GM11168 (cell line): ENCODE data around the gene SSTR5.

ENCODE experiments used
- in situ Hi-C: fragments of 300-500 bp; cut with MboI; formaldehyde crosslinking; loops from one replicate; pipeline ENCODE4 v1.12.0; 2022; ENCODE audit warnings: low sequenced_read_pairs; ENCODE audit not compliant: unreplicated experiment

Gene SSTR5

DNA sequence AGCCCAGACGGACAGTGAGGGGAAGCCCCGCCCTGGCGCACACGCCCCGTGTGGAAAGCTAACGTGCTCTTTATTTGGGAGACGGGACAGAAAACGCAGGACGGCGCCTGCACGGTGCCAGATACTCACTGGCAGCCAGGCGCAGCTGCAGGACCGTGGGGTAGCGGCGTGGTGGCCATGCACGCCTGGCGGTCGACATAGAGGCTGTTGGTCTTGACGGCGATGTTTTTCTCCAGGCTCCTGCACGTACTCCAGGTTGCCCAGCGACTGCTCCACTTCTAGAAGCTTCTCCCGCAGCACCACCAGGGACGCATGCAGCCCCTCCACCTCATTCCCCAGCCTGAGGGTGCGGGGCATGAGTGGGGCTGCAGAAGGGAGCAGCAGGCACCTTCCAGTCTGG, 28.6 kb downstream of the SSTR5 start:
- in situ Hi-C loops = no loop called here

DNA sequence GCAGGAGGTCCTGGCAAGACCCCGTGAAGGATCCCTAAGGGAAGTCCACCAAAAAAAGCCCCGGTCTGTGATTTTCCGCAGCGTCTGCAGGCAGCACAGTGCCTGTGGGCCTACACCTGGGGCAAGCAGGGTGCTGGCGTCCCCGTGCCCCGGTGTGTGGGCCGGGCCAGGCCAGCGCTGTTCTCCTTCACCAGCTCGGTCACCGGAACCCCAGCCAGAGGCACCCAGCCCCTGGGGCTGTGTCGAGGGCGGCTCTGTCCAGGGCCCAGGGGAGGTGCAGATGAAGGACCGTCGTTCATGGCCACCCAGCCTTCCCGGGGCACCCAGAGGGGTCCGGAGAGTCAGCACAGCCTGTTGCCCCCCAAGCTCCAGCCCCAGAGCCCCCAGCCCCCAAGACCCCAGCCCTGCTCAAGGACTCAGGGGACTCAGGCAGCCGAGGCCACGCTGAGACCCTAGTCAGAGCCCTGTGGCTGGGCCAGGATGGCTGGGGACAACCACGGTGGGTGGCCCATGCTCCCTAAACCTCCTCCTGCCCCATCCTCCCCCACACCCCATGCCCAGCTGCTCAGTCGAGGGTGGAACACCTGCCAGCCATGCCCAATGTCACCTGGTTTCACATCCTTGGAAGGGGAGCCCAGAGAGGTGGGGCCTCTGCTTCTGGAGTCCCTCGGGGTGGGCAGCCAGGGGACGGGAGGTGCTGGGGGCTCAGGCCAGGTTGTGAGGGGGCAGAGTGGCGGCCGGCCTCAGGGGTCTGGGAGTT, 29.2 kb downstream of the SSTR5 start:
- in situ Hi-C loops = no loop called here

DNA sequence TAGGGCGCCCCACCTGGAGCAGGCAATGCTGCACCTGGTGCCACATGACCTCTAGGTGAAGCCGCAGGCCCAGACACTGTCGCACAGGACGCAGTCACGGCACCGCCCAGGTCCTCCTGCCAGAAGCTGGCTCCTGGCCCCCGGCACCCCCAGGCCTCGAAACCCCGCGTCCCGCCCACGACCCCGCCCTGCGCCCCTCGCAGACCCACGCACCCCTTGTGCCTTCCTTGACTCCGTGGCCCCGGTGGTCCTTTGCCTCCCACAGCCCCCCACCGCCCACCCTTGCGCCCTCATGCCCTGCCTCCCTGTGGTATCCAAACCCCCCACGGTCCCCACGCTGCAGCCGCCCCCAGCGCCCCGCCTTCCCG, 29.8 kb downstream of the SSTR5 start:
- in situ Hi-C loops = no loop called here

DNA sequence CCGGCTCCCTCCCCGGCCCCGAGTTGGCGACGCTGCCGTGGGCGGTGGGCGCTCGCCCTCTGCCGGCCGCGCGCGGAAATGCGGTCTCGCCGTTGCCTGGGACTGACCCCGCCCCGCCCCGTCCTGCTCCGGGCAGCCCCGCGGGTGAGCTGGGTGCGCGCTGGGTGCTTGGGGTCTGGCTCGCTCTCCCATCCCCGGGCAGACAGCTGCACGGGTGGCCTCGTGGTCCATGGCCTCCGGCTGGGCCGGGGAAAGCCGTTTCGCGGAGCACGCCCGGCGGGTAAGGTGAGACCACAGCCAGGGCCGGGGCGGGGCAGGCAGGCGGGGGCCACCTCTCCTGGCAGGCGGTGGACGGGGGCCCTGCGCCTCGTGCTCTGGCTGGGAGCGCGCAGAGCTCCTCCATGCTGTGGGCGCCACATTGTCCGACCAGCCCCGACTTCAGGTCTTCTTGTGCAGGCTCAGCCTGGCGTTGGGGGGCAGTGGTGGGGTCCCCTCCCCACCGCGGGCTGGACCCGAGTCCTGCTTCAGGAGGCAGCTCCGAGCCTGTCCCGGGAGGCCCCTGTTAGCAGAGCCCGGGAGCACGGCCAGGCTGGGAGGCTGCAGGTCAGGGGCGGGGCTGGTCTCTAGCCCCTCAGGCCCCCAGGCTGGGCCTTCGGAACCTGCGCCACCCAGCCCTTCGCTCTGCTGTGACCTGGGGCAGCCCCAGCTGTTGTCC, 30.5 kb downstream of the SSTR5 start:
- in situ Hi-C loops = no loop called here

DNA sequence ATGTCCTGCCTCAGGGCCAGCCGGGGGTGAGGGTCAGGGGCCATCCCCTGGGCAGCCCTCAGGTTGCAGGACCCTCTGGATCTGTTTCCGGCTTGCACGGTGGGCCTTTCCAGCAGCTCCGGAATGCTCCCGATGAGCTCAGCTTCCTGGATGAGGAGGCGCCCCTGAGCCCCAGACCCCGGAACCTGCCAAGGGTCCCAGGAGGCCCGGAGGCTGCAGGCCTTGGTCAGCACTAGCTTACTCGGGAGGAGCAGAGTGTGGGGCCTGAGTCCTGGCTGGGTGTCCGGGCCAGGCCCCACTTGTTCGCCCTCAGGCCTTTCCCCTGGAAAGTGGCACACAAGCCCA, 31.1 kb downstream of the SSTR5 start:
- in situ Hi-C loops = no loop called here

DNA sequence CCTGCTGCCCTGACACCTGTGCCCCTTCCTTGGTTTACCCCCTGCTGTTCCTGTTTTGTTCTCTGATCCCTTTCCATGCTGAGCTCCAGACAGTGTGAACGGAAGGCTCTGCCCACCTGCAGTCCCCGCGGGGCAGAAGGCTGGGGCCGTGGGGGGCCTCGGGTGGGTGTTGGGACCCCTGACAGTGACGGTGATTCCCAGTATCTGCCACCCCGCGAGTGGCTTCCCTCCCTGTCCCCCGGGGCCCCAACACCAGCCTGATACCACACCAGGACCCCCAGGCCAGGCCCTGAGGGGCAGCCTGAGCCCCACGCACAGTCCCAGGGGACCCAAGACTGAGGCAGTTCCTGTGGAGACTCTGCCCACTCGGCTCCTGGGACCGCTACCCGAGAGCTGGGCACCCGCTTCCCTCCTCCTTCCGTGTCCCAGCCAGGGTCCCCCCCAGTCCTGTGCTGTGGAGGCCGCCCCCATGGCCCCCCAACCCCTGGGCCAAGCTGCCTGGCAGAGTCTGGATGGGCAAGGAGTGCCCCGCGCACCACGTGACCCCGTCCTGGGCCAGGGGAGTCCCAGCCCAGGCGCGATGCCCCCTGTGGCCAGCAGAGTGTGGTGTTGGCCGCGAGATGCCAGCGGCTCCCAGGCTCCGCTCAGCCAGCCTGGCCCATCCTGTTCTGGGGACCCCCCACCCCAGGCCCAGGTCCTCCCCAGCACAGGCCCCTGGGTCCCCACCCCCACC, 33.5 kb downstream of the SSTR5 start:
- in situ Hi-C loops = no loop called here

DNA sequence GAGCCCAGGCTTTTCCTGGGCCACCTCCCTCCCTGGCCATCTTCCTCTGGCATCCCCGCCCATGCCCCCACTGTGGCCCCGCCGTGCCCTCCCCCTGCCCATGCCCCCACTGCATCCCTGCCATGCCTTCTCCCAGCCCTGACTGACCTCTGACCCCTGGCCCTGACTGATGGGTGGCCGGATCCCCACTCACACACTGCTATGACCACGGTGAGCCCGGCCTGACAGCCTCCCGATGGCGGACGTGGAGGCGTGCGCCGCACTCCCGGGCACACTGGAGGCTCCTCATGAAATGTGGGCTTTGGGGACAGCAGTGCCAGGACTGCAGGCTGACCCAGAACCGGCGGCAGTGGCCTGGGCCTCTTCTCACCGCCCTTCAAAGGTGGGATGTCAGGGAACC, 34.1 kb downstream of the SSTR5 start:
- in situ Hi-C loops = no loop called here

DNA sequence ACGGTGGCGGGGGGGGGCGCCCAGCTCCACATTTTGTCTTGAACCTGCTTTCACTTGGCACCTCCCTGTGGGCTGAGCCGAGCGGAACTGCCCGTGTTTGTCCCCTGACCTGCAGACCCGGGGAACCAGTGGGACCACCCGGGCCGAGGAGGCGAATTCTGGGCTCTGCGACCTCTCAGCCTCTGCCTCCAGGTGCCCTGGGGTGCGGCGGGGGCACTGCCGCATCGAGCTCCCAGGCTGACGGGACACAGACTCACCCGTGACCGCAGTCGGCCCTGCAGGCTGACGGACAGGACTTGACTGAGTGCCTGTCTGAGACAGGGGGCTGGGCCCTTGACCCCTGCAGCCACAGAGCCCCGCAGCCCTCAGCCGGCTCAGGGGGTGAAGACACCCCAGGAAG, 34.6 kb downstream of the SSTR5 start:
- in situ Hi-C loops = no loop called here

DNA sequence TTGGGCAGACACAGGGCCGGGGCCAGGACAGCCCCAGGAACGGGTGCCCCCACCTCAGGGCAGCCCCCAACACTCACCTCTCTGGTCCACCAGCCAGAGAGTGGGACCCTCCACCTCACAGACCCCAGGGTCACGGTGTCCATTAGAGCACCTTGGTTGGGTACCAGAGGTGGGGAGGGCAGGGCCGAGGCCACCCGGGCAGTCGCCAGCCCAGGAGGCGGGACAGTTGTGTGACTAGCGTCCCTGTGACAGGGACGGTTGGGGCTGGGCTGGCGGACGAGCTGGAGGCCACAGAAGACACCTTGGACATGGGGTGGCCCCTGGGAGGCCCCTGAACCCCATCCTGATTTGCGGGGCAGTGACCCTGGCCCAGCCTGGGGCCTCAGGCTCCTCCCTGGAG, 35.2 kb downstream of the SSTR5 start:
- in situ Hi-C loops = no loop called here

DNA sequence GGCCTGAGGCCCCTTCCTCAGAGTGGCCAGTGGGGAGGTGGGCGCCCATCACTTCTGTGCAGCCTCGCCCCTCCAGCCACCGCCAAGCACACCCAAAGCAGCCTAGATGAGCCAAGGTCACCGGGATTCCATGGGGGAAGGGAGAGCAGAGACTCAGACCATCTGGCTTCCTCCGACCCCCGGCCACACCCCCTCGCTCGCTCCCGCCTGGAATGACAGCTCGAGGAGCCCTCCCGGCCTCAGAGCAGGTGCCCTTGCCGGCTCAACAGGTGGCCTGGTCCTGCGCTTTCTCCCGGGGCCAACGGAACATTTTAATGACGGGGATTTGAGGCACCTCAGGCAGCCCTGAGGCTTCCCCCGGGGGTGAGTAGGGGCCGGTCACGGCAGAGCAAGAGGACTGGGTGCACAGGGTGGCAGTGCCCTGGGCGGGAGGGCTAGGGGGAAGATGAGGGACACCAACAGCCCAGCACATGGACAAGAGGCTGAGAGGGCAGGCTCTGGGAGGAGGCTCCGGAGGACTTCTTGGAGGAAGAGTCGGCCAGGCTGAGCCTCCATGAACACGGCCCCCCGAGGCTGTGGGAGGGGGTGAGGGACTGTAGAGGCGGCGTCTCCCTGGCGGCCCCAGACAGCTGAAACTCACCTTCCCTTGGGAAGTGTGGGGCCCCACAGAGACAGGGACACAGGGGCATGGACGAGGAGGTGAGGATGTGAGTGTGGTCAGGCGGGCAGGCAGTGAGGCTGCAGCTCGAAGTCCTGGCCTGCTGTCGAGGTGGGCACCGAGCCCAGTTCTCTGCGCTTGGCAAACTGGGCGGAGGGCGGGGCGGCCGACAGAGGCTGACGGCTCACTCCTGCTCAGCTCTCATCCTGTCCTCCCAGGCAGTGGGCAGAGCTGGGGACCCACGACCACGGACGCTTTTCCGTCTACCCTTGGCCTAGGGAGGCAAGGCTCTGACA, 36.0 kb downstream of the SSTR5 start:
- in situ Hi-C loops = no loop called here

DNA sequence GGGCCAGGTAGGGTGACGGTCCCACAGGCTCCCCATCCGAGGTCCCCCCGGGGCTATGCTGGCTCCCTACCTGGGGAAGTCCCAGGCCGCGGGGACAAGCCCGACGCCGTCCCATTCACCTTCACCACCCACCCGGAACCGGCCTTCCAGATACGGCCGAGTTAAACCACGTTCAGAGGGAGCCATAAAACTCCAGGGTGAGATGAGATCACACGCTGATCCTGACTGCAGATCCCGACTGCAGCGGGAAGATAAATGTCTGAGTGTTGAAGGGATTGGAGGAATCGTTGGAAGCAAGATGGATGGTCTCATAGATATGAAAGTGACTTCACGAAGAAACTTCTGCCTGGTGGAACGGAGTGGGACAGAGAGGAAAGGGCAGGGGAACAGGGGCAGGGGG, 37.1 kb downstream of the SSTR5 start:
- in situ Hi-C loops = no loop called here

DNA sequence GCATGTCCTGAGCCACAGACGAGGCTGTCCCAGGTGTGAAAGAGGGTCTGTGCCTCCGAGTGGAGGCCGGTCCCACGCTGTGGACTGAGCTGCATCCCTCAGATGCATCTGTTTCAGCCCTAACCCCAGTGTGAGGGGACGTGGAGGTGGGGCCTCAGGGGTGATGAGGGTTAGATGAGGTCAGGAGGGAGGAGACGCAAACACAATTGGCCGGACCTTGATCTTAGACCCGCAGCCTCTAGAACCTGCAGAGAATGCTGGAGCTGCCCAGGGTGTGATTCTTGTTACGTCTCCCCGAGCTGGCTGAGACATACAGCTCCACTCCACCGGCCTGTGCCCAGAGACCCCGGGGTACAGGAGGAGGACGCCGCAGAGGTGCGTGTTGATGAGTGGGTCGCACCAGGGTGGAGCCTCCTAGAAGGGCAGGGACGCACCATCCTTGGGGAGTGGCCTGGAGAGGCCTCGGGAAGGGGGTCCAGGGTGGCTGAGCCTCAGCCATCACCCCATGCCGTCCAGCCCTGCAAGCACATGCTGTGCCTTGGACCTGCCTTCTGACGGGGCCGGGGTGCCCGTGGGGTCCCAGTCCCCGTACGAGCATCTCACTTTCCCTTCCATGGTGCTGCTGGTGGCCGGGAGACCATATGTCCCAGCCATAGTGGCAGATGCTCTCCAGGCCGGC, 40.1 kb downstream of the SSTR5 start:
- in situ Hi-C loops = no loop called here

DNA sequence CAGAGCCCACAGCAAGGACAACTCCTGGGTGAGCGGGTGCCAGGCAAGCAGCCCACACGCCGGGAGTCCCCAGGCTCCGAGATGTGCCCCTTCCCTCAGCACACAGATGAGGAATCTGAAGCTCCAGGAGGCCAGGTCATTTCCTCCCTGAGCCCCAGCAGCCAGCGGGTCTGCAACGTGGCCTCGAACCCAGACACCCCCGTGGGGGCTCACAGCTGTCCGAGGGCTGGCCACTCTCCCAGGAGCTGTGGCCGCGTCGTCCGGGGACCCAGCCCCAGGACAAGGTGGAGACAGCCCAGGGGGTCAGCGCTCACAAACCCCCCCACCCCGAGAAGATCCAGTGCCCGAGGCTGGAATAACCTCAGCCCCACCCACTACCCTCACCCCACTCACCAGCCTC, 40.9 kb downstream of the SSTR5 start:
- in situ Hi-C loops = no loop called here

DNA sequence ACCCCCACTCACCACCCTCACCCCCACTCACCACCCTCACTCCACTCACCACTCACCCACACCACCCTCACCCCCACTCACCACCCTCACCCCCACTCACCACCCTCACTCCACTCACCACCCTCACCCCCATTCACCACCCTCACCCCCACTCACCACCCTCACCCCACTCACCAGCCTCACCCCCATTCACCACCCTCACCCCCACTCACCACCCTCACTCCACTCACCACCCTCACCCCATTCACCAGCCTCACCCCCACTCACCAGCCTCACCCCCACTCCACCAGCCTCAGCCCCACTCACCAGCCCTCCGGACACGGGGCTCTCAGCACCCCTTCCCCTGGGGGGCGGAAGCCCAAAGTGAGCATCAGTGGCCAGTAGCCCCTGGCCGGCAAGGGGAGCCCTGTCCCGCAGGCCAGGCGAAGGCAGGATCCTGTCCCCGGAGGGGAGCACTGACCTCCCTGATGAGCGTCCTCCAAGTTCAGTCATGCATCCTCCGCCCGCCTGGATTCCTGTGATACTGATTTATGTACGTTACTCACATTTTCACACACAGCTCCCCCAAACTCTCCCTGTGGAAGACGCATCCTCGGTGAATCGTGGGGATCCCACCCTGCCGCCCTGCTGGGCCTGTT, 41.5 kb downstream of the SSTR5 start:
- in situ Hi-C loops = no loop called here

DNA sequence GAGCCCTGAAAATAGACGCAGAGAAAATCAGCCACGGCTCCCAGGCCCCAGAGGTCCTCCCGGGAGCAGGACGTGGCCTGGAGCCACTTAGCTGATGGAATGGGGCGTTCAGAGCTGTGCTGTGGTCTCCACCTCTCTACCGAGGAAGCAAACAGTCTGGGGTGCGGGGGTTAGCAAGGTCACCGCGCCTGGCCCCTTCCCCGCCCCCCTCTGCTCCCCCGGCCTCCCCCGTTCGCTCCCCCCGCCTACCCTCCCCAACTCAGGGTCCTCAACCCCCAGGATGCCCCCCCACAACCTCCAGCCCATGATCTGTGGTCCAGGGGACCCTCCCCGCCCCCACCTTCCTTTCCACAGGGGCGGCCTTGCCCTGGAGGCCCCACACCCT, 44.1 kb downstream of the SSTR5 start:
- in situ Hi-C loops = no loop called here

DNA sequence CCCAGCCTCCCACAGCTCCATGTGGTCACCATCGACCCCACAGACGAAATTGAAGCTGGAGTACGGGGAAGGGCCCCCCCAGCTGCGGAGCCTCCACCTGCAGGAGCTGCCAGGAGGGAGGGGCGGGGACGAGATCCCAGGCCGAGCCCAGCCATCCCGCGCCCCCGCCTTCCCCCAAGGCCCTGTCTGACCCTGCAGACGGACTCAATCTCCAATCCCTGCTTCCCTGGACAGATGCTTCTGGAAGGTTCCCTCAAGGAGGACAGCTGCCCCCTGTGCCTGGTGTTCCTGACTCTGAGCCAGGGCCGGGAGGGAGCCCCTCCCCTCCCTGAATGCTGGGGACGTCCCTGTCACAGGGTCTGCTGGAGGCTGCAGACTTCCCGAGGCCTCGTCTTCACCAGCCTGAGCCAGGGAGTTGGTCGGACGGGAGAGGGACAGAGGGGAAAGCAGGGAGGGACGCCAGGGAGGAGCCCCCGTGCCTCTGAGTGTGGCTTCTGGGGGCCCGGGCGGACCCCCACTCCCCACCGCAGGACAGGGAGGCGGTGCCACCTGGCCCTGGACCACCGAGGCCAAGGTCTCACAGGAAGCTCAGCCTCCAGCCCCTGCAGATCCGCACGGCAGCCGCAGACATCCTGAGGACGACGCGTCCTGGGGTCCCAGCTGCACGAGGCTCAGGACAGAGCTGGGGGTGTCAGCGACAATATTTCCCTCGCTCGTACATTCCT, 44.8 kb downstream of the SSTR5 start:
- in situ Hi-C loops = no loop called here

DNA sequence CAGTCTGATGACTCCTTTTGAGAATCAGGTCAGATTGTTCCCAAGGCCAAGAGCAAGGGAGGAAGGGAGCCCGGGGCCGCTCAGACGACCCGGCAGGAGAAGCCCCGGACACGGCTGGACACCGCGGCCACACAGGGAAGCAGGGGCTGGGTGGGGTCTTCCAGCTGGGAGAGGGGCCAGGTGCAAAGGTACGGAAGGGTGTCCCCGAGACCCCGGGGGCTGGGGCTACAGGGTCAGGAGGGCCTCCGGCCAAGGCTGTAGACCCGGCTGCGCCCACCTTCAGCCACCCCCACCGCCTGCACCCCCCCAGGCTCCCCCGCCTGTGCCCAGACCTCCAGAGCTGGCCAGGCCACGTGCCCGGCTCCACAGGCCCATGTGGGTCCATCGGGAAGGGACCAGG, 45.4 kb downstream of the SSTR5 start:
- in situ Hi-C loops = no loop called here

DNA sequence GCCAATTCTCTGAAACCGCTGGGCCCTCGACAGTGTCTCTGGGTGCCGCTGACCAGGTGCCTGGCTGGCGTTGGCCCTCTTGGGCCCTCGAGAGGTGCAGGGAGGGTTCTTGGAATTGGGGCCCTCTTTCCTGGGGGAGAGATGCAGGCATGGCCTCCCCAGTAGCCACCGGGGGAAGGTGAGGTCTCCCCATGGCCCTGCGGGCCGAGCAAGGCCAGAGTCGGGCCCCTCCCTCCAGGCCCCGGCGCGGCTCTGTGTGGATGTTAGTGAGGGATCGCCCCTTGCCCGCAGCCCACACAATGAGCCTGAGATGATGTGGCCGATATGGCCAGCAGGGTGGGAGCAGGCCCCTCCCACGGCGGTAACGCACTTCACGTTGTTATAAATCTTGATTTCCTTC, 46.6 kb downstream of the SSTR5 start:
- in situ Hi-C loops = no loop called here
